ENCODE data around the gene NEDD8. TPM values are rescaled to one million over a fixed set of nuclear protein-coding genes. Genes with fewer than 3 reads are reported as not detected.

The NEDD8 gene
- total RNA-seq, 1 experiment from 2014 or later: 178 TPM

DNA sequence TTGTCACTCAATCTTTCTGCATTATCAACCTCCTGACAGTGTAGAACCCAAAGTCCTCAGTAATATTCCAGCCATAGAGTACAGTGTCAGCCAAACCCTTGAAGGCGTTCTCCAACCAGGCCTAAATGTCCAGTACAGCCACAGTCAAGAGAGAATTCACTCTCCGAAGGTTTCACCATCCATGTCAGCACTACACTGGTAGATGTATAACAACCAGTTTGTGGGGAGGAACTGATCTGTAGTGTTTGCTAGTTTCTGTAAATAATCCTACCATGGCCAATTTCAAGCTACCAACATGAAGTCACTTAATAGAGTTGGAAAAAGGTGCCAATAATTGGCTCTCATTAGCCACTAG is 15.8 kb downstream of the NEDD8 start:
- DNase-seq (ENCODE audit: low read depth, low spot score): no peak
- Histone ChIP-seq H3K9ac (ENCODE audit: low read length) (peak overlapping the region; percentile 77), H3K79me2 (ENCODE audit: insufficient read depth, low read length) (peaks cover 34% of the 10 kb centered on the region), H3K9me3 (ENCODE audit: control insufficient read depth in 1 of 2, insufficient read depth in 1 of 2, low read depth in 1 of 2, low read length in 2 of 2) (no peaks in the 10 kb centered on the region), H3K36me3 (ENCODE audit: control insufficient read depth in 1 of 2, insufficient read depth in 2 of 2, low read length in 2 of 2) (peaks cover 0 to 2% of the 10 kb centered on the region in 2 experiments; a peak in 1 of 4 replicates), H3K4me3 (replicated peaks in 1 of 2; ENCODE audit: low read depth in 1 of 2, low read length in 2 of 2) (peak overlapping the region; percentile 87 to 97), H3K27me3 (ENCODE audit: insufficient read depth, low read length) (no peaks in the 10 kb centered on the region), H4K20me1 (ENCODE audit: insufficient read depth) (no peaks in the 10 kb centered on the region), H3K4me1 (ENCODE audit: control insufficient read depth in 1 of 2, insufficient read depth in 2 of 2, low read length in 2 of 2) (peaks cover 22 to 29% of the 10 kb centered on the region in 2 experiments), H2AFZ (ENCODE audit: low read depth, low read length, poor library complexity, severe bottlenecking) (no peak overlapping the region), H3K9me2 (ENCODE audit: insufficient read depth) (no peaks in the 10 kb centered on the region), H3K4me2 (ENCODE audit: low read length) (peak overlapping the region; percentile 87), H3K27ac (ENCODE audit: low read depth, low read length) (peak overlapping the region; percentile 88)
- no TSS peak for BruUV-seq (replicated peaks)
- ATAC-seq: no peak
- ChIA-PET CTCF (interaction anchor here (0.9 to 1.5 kb wide), 5 partner anchors 12 to 83 kb away, joined by 3 to 10 read pairs (median 4); partner anchors contain the start of genes DHRS1, IRF9, NOP9 and RABGGTA), RAD21 (ENCODE audit: low non-redundant PET in 1 of 2, low total read pairs in 2 of 2, uncharacterized antibody in 2 of 2, unreplicated experiment in 2 of 2) (no interaction called here), POLR2A (interaction anchor here (1.1 to 1.2 kb wide), 2 partner anchors 12 to 26 kb away, joined by 3 to 6 read pairs; partner anchors contain the start of gene TINF2)
- TF ChIP-seq ZNF274 (IDR thresholded peaks at IDR 0.05; ENCODE audit: low read depth, low read length): no peak
- TF ChIP-seq, protein P1, sequence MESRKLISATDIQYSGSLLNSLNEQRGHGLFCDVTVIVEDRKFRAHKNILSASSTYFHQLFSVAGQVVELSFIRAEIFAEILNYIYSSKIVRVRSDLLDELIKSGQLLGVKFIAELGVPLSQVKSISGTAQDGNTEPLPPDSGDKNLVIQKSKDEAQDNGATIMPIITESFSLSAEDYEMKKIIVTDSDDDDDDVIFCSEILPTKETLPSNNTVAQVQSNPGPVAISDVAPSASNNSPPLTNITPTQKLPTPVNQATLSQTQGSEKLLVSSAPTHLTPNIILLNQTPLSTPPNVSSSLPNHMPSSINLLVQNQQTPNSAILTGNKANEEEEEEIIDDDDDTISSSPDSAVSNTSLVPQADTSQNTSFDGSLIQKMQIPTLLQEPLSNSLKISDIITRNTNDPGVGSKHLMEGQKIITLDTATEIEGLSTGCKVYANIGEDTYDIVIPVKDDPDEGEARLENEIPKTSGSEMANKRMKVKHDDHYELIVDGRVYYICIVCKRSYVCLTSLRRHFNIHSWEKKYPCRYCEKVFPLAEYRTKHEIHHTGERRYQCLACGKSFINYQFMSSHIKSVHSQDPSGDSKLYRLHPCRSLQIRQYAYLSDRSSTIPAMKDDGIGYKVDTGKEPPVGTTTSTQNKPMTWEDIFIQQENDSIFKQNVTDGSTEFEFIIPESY (IDR thresholded peaks at IDR 0.05; ENCODE audit: extremely low read depth, insufficient replicate concordance, low read length): no peak
- TF ChIP-seq ZFX (IDR thresholded peaks at IDR 0.05): no peak
- TF ChIP-seq, protein P2, sequence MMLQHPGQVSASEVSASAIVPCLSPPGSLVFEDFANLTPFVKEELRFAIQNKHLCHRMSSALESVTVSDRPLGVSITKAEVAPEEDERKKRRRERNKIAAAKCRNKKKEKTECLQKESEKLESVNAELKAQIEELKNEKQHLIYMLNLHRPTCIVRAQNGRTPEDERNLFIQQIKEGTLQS (IDR thresholded peaks at IDR 0.05): no peak
- TF ChIP-seq EZH2 (IDR thresholded peaks at IDR 0.05): no peak
- no peak for TF ChIP-seq FOSL1 (IDR thresholded peaks at IDR 0.05; ENCODE audit: low read depth)
- no peak for TF ChIP-seq EGR1 (IDR thresholded peaks at IDR 0.05; ENCODE audit: low read depth)
- TF ChIP-seq POLR2AphosphoS5 (IDR thresholded peaks at IDR 0.05; ENCODE audit: low read depth, low read length): no peak
- no peak for TF ChIP-seq JUND (IDR thresholded peaks at IDR 0.05)
- intact Hi-C loops (cut with micrococcal nuclease): loop anchor here (1.0 to 10.0 kb wide), 3 partner anchors 16 to 218 kb away; partner anchors contain the start of genes GMPR2 and NEDD8

All from HCT116 (cell line).